IMR-90 (cell line): Measurements from ENCODE around the gene PTGDS. TPM values are rescaled to one million over a fixed set of nuclear protein-coding genes. Genes with fewer than 3 reads are reported as not detected.

ENCODE experiments used
- ATAC-seq: fragments of 200-7000 bp; cut with Tn5 transposase; 2 replicates; pipeline ENCODE4 v1.9.1; 2020; ENCODE audit warnings: low read depth, mild to moderate bottlenecking, moderate library complexity
- BruUV-seq: library from RNA; stranded (reverse); fragments of 400-500 nt; replicated peaks from 2 replicates; lab custom pipeline; 2021; lab: Mats Ljungman, UMichigan
- CTCF ChIA-PET: fragments of 300-600 bp; formaldehyde crosslinking; extraction: SDS; loops from one replicate; lab custom pipeline; 2021; ENCODE audit warnings: antibody characterized with exemption; lab: Yijun Ruan, JAX
- POLR2A ChIA-PET: fragments of 300-600 bp; sonication (Branson Sonifier 250); formaldehyde crosslinking; loops from one replicate; lab custom pipeline; 2022; ENCODE audit warnings: antibody characterized with exemption; ENCODE audit not compliant: unreplicated experiment; lab: Charles Lee
- DNase-seq: peaks from one replicate; pipeline ENCODE4 v3.0.0; 2013
- H2AFZ ChIP-seq: replicated peaks from 2 replicates; pipeline ENCODE3; 2013; ENCODE audit warnings: low read length, mild to moderate bottlenecking; ENCODE audit not compliant: poor library complexity
- H2AK5ac ChIP-seq: 2 replicates; pipeline ENCODE4 v1.6.1; 2013; ENCODE audit warnings: low read depth, low read length, inconsistent platforms
- H2AK9ac ChIP-seq: replicated peaks from 2 replicates; pipeline ENCODE3; 2013; ENCODE audit warnings: mild to moderate bottlenecking, low read depth, low read length, moderate library complexity; ENCODE audit not compliant: poor library complexity
- H2BK120ac ChIP-seq: 2 replicates; pipeline ENCODE4 v1.6.1; 2013; ENCODE audit warnings: low read depth, low read length, inconsistent platforms
- H2BK15ac ChIP-seq: 3 replicates; pipeline ENCODE4 v1.6.1; 2013; ENCODE audit warnings: low read depth, low read length, inconsistent platforms
- H2BK20ac ChIP-seq: 2 replicates; pipeline ENCODE4 v1.6.1; 2013; ENCODE audit warnings: low read depth, mild to moderate bottlenecking, inconsistent platforms, low read length, moderate library complexity
- H2BK5ac ChIP-seq: 2 replicates; pipeline ENCODE4 v1.6.1; 2013; ENCODE audit warnings: mild to moderate bottlenecking, low read depth, low read length, inconsistent platforms; ENCODE audit not compliant: poor library complexity, severe bottlenecking
- H3K14ac ChIP-seq: replicated peaks from 2 replicates; pipeline ENCODE4 v1.6.1; 2013; ENCODE audit warnings: low read depth, low read length, inconsistent platforms
- H3K18ac ChIP-seq: 2 replicates; pipeline ENCODE4 v1.6.1; 2013; ENCODE audit warnings: low read depth, low read length, control low read depth
- H3K23ac ChIP-seq: 2 replicates; pipeline ENCODE4 v1.6.1; 2013; ENCODE audit warnings: low read depth, low read length, inconsistent platforms
- H3K27ac ChIP-seq: 2 replicates; pipeline ENCODE4 v1.5.1; 2013; ENCODE audit warnings: mild to moderate bottlenecking, control low read depth, low read length; ENCODE audit not compliant: insufficient read depth
- H3K27me3 ChIP-seq: 2 replicates; pipeline ENCODE4 v1.6.1; 2013; ENCODE audit warnings: low read length; ENCODE audit not compliant: control insufficient read depth, insufficient read depth
- H3K36me3 ChIP-seq: 2 replicates; pipeline ENCODE4 v1.6.1; 2013; ENCODE audit warnings: low read length, mixed read lengths; ENCODE audit not compliant: control insufficient read depth, insufficient read depth
- H3K4ac ChIP-seq: 2 replicates; pipeline ENCODE4 v1.6.1; 2013; ENCODE audit warnings: low read depth, low read length, inconsistent platforms
- H3K4me1 ChIP-seq: 2 replicates; pipeline ENCODE4 v1.6.1; 2013; ENCODE audit warnings: low read length, mixed read lengths; ENCODE audit not compliant: control insufficient read depth, insufficient read depth
- H3K4me2 ChIP-seq: 2 replicates; pipeline ENCODE4 v1.6.1; 2013; ENCODE audit warnings: low read depth, mild to moderate bottlenecking, control low read depth, low read length, moderate library complexity
- H3K4me3 ChIP-seq: 2 replicates; pipeline ENCODE4 v1.5.1; 2013; ENCODE audit warnings: low read depth, mild to moderate bottlenecking, control low read depth, low read length, moderate library complexity; ENCODE audit not compliant: insufficient read depth
- H3K56ac ChIP-seq: 2 replicates; pipeline ENCODE4 v1.6.1; 2013; ENCODE audit warnings: low read length, inconsistent platforms; ENCODE audit not compliant: insufficient read depth; ENCODE audit errors: extremely low read depth
- H3K79me1 ChIP-seq, 2 experiments: 2 replicates each; pipeline ENCODE4 v1.6.1; 2013; ENCODE audit warnings: low read length in 2 of 2, inconsistent platforms in 1 of 2, low read depth in 1 of 2
- H3K9ac ChIP-seq: 2 replicates; pipeline ENCODE4 v1.6.1; 2013; ENCODE audit warnings: low read depth, low read length, control low read depth
- H3K9me1 ChIP-seq: 2 replicates; pipeline ENCODE4 v1.6.1; 2013; ENCODE audit warnings: low read length, inconsistent platforms; ENCODE audit not compliant: insufficient read depth
- H3K9me3 ChIP-seq: 2 replicates; pipeline ENCODE4 v1.6.1; 2013; ENCODE audit warnings: low read length; ENCODE audit not compliant: control insufficient read depth, insufficient read depth
- H4K20me1 ChIP-seq: 2 replicates; pipeline ENCODE4 v1.6.1; 2013; ENCODE audit warnings: low read length, inconsistent platforms; ENCODE audit not compliant: insufficient read depth
- H4K5ac ChIP-seq: 2 replicates; pipeline ENCODE4 v1.6.1; 2013; ENCODE audit warnings: mild to moderate bottlenecking, low read depth, low read length, control low read depth
- H4K8ac ChIP-seq, 2 experiments: 2 replicates each; pipeline ENCODE4 v1.6.1; 2013; ENCODE audit warnings: low read depth in 2 of 2, low read length in 2 of 2, control low read depth in 1 of 2, inconsistent platforms in 1 of 2
- H4K91ac ChIP-seq: 2 replicates; pipeline ENCODE4 v1.6.1; 2013; ENCODE audit warnings: low read depth, low read length, inconsistent platforms; ENCODE audit not compliant: insufficient read depth
- CEBPB ChIP-seq: IDR thresholded peaks from 2 replicates; pipeline ENCODE4 v1.6.1; 2012; ENCODE audit warnings: low read depth, low read length, improper control_type of control experiment
- CHD1 ChIP-seq: IDR thresholded peaks from 2 replicates; pipeline ENCODE4 v1.6.1; 2012; ENCODE audit warnings: low read depth, low read length, improper control_type of control experiment
- CTCF ChIP-seq: conservative IDR thresholded peaks from 2 replicates; pipeline ENCODE4 v1.5.1; 2012; ENCODE audit warnings: mild to moderate bottlenecking, low read depth, low read length, improper control_type of control experiment
- ELK1 ChIP-seq: fragments of 150-350 bp; IDR thresholded peaks from 2 replicates; pipeline ENCODE4 v1.6.1; 2016; ENCODE audit warnings: low read depth, mild to moderate bottlenecking, low read length, moderate library complexity, borderline replicate concordance
- FOS ChIP-seq: fragments of 150-350 bp; IDR thresholded peaks from 2 replicates; pipeline ENCODE4 v1.6.1; 2016; ENCODE audit warnings: low read depth, low read length
- MAFK ChIP-seq: IDR thresholded peaks from 2 replicates; pipeline ENCODE4 v1.6.1; 2012; ENCODE audit warnings: low read depth, low read length, improper control_type of control experiment
- MAZ ChIP-seq: IDR thresholded peaks from 2 replicates; pipeline ENCODE4 v1.6.1; 2012; ENCODE audit warnings: low read depth, mild to moderate bottlenecking, low read length, improper control_type of control experiment, moderate library complexity, borderline replicate concordance
- MXI1 ChIP-seq: IDR thresholded peaks from 2 replicates; pipeline ENCODE4 v1.6.1; 2012; ENCODE audit warnings: low read depth, mild to moderate bottlenecking, low read length, moderate library complexity, borderline replicate concordance
- NFE2L2 ChIP-seq: fragments of 150-350 bp; IDR thresholded peaks from 2 replicates; pipeline ENCODE4 v1.6.1; 2016; ENCODE audit warnings: low read depth, mild to moderate bottlenecking, low read length
- POLR2A ChIP-seq: IDR thresholded peaks from 2 replicates; pipeline ENCODE4 v1.6.1; 2012; ENCODE audit warnings: mild to moderate bottlenecking, low read depth, low read length
- RAD21 ChIP-seq: IDR thresholded peaks from 2 replicates; pipeline ENCODE4 v1.6.1; 2012; ENCODE audit warnings: low read length, improper control_type of control experiment
- RCOR1 ChIP-seq: IDR thresholded peaks from 2 replicates; pipeline ENCODE4 v1.6.1; 2012; ENCODE audit warnings: mild to moderate bottlenecking, low read length, improper control_type of control experiment; ENCODE audit not compliant: insufficient replicate concordance
- RFX5 ChIP-seq: IDR thresholded peaks from 2 replicates; pipeline ENCODE4 v1.8.0; 2012; ENCODE audit warnings: low read depth, mild to moderate bottlenecking, low read length, moderate library complexity
- SMC3 ChIP-seq: fragments of 150-350 bp; IDR thresholded peaks from 2 replicates; pipeline ENCODE4 v1.6.1; 2016; ENCODE audit warnings: low read depth, mild to moderate bottlenecking, antibody characterized with exemption, low read length, moderate library complexity
- USF2 ChIP-seq: fragments of 150-350 bp; IDR thresholded peaks from 2 replicates; pipeline ENCODE4 v1.6.1; 2017; ENCODE audit warnings: mild to moderate bottlenecking, antibody characterized with exemption, low read length, low read depth
- whole genome bisulfite sequencing, 2 experiments: methylation state at CpG; one replicate each; pipeline versions ENCODE4 v1.1.5 to v1.1.7; 2013; ENCODE audit warnings: missing lambda C conversion rate in 2 of 2; ENCODE audit not compliant: insufficient read length in 1 of 2; ENCODE audit errors: extremely low coverage in 2 of 2; 5-methylcytosine and 5-hydroxymethylcytosine counted together
- dilution Hi-C: fragments of 300-500 bp; cut with HindIII; formaldehyde crosslinking; loops from one replicate; pipeline ENCODE4 v1.14.3; 2018; ENCODE audit warnings: low sequenced_read_pairs; ENCODE audit not compliant: unreplicated experiment
- in situ Hi-C: fragments of 300-500 bp; cut with MboI; formaldehyde crosslinking; loops from 3 replicates; pipeline ENCODE4 v1.14.3; 2019; ENCODE audit warnings: low sequenced_read_pairs, inconsistent platforms, mixed read lengths
- intact Hi-C: fragments of 100-400 bp; cut with micrococcal nuclease; formaldehyde crosslinking; loops from 2 replicates; pipeline ENCODE4 v1.10.0; 2022
- polyA plus RNA-seq, 3 experiments: library from polyadenylated mRNA; depleted of rRNA; stranded (reverse); fragments of >200 nt; gene quantifications; 2 replicates each; pipeline ENCODE4 v1.2.3, GENCODE V29; 2012; ENCODE audit warnings: low replicate concordance in 1 of 3
- total RNA-seq: library from RNA; depleted of rRNA; stranded (reverse); fragments of >200 nt; gene quantifications from 2 replicates; pipeline ENCODE4 v1.2.3, GENCODE V29; 2012

The PTGDS gene
- total and polyA plus RNA-seq, 2 of the 4 experiments (the other 2 are of a cell fraction): 1.2 TPM; not detected in 1

DNA sequence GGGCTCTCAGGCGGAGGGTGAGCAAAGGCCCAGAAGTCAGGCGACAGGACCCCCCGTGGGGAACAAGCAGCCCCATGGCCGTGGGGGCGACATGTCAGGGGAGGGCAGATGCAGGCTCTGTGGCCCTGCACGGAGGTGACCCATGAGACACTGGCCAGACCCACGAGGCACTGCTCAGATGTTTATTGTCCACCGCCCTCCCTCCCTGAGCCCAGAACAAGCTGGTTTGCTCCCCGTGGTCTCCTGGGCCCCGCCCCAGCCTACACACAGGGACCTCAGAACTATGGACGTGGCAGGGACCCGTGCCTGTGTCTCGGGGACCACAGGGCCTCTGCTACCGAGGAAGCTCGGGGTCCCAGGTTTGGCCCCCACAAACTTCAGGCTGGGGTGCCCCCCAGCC is 52.7 kb downstream of the PTGDS start:
- peaks cover 4% of the 10 kb centered on the region; the same call in 1 of the 2 replicates for H3K9me1 ChIP-seq
- in situ Hi-C loops: loop anchor here (10.0 kb wide), 1 partner anchor 245 kb away; no protein-coding TSS in a partner anchor
- H3K4me1 ChIP-seq: peaks cover 5% of the 10 kb centered on the region
- peaks cover 2% of the 10 kb centered on the region; the same call in 1 of the 2 replicates for H3K27me3 ChIP-seq
- H3K23ac ChIP-seq: no peak overlapping the region
- no peak overlapping the region for H4K8ac ChIP-seq
- H3K9me3 ChIP-seq: no peaks in the 10 kb centered on the region
- dilution Hi-C loops: no loop called here
- H4K20me1 ChIP-seq: no peaks in the 10 kb centered on the region; the same call in 1 of the 2 replicates
- peaks cover 0 to 7% of the 10 kb centered on the region in 2 experiments; a peak in 2 of 4 replicates for H3K79me1 ChIP-seq
- H2BK20ac ChIP-seq: no peak overlapping the region
- H2AK9ac ChIP-seq: peak overlapping the region; percentile 65
- no peak overlapping the region for H2BK15ac ChIP-seq
- POLR2A ChIA-PET: no interaction called here
- H3K27ac ChIP-seq: no peak overlapping the region
- H2AK5ac ChIP-seq: no peak overlapping the region
- no peak overlapping the region for H3K14ac ChIP-seq
- CTCF ChIA-PET: interaction anchor here (0.5 to 1.4 kb wide), 9 partner anchors 16 to 187 kb away, joined by 3 to 9 read pairs (median 4); partner anchors contain the start of genes AJM1, NPDC1, PAXX and SAPCD2
- H3K4me3 ChIP-seq: no peak overlapping the region
- H4K5ac ChIP-seq: no peak overlapping the region
- H3K18ac ChIP-seq: no peak overlapping the region
- no peak overlapping the region for H4K91ac ChIP-seq
- H2BK120ac ChIP-seq: no peak overlapping the region
- peak overlapping the region; percentile 11 for H2AFZ ChIP-seq
- no peak overlapping the region for H3K56ac ChIP-seq
- no peak overlapping the region for H3K4ac ChIP-seq
- intact Hi-C loops: no loop called here
- H3K36me3 ChIP-seq: no peaks in the 10 kb centered on the region
- 46% methylated on average over 6 of the region's 15 CpGs; no CpG with 5 or more reads in 1 of the 2 experiments for WGBS, 2 experiments
- no peak overlapping the region for H3K9ac ChIP-seq
- no TSS peak for BruUV-seq
- DNase-seq: no peak
- TF ChIP-seq MAFK: no peak
- no peak for TF ChIP-seq USF2
- no peak for TF ChIP-seq RAD21
- no peak for TF ChIP-seq RCOR1
- TF ChIP-seq FOS: no peak
- TF ChIP-seq CHD1: no peak
- no peak for TF ChIP-seq NFE2L2
- no peak for TF ChIP-seq POLR2A
- TF ChIP-seq ELK1: no peak
- no peak for TF ChIP-seq RFX5
- TF ChIP-seq SMC3: no peak
- no peak for TF ChIP-seq CTCF
- TF ChIP-seq MXI1: no peak
- no peak for TF ChIP-seq MAZ
- no peak for TF ChIP-seq CEBPB
- no peak overlapping the region for H3K4me2 ChIP-seq
- no peak for ATAC-seq
- no peak overlapping the region for H2BK5ac ChIP-seq
